Fibroblast of lung (primary cell): ENCODE results near the gene TRMU. TPM values are rescaled to one million over a fixed set of nuclear protein-coding genes. Genes with fewer than 3 reads are reported as not detected.

Experiments
- DNase-seq, 2 donors: peaks; one replicate each; pipeline versions ENCODE4 v3.0.0 to v3.0.0-alpha.2; 2010; ENCODE audit warnings: low read depth in 2 of 2
- H2AFZ ChIP-seq: 2 replicates; pipeline ENCODE4 v1.5.1; 2012; ENCODE audit warnings: low read length, control low read depth, inconsistent platforms
- H3K27ac ChIP-seq: 2 replicates; pipeline ENCODE4 v1.5.1; 2011; ENCODE audit warnings: low read length, control low read depth; ENCODE audit not compliant: insufficient read depth
- H3K27me3 ChIP-seq: 2 replicates; pipeline ENCODE4 v1.5.1; 2011; ENCODE audit warnings: mild to moderate bottlenecking, low read length; ENCODE audit not compliant: control insufficient read depth, insufficient read depth
- H3K36me3 ChIP-seq: 2 replicates; pipeline ENCODE4 v1.5.1; 2011; ENCODE audit warnings: low read length; ENCODE audit not compliant: control insufficient read depth, insufficient read depth
- H3K4me1 ChIP-seq: 2 replicates; pipeline ENCODE4 v1.5.1; 2011; ENCODE audit warnings: low read length; ENCODE audit not compliant: control insufficient read depth, insufficient read depth; ENCODE audit errors: extremely low read depth
- H3K4me2 ChIP-seq: 2 replicates; pipeline ENCODE4 v1.5.1; 2011; ENCODE audit warnings: low read length, control low read depth; ENCODE audit not compliant: insufficient read depth; ENCODE audit errors: extremely low read depth
- H3K4me3 ChIP-seq, 4 experiments: fragments of 200-600 bp in 1 of 4; sonication (generic) in 1 of 4; replicated peaks in 1 of 4; 2 replicates each; pipeline ENCODE4 v1.5.1; 2011 to 2016; ENCODE audit warnings: low read length in 4 of 4, low read depth in 3 of 4, mild to moderate bottlenecking in 3 of 4, control low read depth in 2 of 4, inconsistent platforms in 1 of 4, mixed read lengths in 1 of 4; ENCODE audit not compliant: insufficient read depth in 1 of 4; ENCODE audit errors: control extremely low read depth in 1 of 4
- H3K79me2 ChIP-seq: 2 replicates; pipeline ENCODE4 v1.5.1; 2012; ENCODE audit warnings: mild to moderate bottlenecking, low read length, inconsistent platforms; ENCODE audit not compliant: control insufficient read depth, insufficient read depth
- H3K9ac ChIP-seq: 2 replicates; pipeline ENCODE4 v1.5.1; 2011; ENCODE audit warnings: mild to moderate bottlenecking, low read length, control low read depth; ENCODE audit not compliant: insufficient read depth
- H3K9me3 ChIP-seq: 2 replicates; pipeline ENCODE4 v1.5.1; 2012; ENCODE audit warnings: low read depth, low read length; ENCODE audit not compliant: control insufficient read depth, insufficient read depth
- H4K20me1 ChIP-seq: 2 replicates; pipeline ENCODE4 v1.5.1; 2011; ENCODE audit warnings: low read length; ENCODE audit not compliant: control insufficient read depth, insufficient read depth; ENCODE audit errors: extremely low read depth
- EZH2 ChIP-seq: IDR thresholded peaks from 2 replicates; pipeline ENCODE4 v1.5.1; 2012; ENCODE audit warnings: low read length, control low read depth, mild to moderate bottlenecking; ENCODE audit errors: missing control alignments
- polyA plus RNA-seq, 2 donors: library from polyadenylated mRNA; depleted of rRNA in 1 of 2; stranded (reverse) in 1 of 2; unstranded in 1 of 2; fragments of >200 nt; gene quantifications; 2 replicates each; pipeline ENCODE4 v1.2.1, GENCODE V29; 2011 to 2012; ENCODE audit warnings: missing spikeins in 1 of 2
- total RNA-seq: library from RNA; depleted of rRNA; stranded (reverse); fragments of >200 nt; gene quantifications from 2 replicates; pipeline ENCODE4 v1.2.1, GENCODE V29; 2014
- TF ChIP-seq, protein P1 (sequence below), 2 donors: IDR thresholded peaks in 1 of 2; conservative IDR thresholded peaks in 1 of 2; 1 replicate in 1 of 2; 2 replicates in 1 of 2; pipeline ENCODE4 v1.5.1; 2011 to 2012; ENCODE audit warnings: low read length in 2 of 2, control low read depth in 1 of 2, inconsistent platforms in 1 of 2, low read depth in 1 of 2, mild to moderate bottlenecking in 1 of 2

Gene TRMU
- total and polyA plus RNA-seq, 2 donors (not counting 1 experiment from before 2014, with no cell fraction given): 18.4 to 22.1 TPM

DNA sequence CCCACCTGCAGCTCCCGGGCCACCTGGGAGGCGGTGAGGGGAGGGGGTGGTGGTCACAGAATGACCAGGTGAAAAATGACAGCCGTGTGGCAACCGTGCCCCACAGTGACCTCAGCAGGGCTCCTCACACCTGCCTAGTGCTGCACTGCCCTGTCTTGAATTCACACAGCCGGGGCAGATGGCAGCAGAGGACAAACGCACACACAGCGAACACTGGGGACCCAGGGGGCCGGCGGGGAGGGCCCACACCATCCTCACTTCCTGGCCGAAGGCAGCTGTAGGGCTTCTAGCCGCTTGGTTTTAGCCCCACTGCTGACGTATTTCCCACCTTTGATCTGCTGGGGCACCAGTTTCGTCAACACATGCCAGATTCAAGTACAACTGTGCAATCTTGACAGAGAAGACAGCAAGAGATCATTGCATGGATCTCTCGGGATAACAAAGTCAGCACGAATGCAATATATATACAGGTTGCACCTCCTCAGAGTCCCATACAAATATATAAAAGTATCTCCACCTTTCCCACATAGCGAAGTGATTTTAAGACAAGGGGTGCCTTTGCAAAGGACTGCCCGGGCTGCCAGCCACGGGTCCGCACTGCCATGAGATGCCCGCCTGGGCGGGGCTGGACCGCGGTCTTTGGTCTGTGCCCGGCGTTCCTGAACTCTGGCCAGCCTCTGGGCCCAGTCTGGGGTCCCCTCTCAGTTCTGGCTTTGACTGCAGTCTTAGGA is 26.9 kb downstream of the TRMU start:
- peak in 1 of 2 donors; percentile 9 for DNase-seq

DNA sequence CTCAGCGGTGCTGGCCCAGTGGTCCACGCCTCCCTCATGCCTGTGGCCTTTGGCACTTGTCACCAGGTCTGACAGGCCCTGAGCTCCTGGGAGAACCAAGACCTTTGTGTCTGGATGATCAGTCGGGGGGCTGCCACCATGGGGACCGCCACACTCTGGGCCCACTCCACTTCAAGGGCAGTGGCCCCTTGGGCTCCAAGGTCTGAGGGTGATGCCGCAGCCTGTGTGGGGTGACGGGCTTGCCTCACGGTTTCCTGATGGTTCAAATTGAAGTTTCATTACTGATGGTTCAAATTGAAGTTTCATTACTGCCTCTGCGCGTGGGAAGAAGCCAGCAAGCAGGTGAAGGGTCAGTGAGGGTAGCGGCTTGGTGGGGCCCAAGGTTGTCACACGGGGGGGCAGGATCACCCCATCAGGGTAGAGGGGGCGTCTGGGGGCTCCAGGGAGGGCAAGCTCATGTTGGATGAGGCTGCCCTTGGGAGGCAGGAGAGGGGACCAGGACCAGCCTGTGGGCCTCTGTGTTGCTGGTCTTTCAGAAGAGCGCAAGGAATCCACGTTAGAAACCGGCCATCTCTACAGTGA is 27.5 kb downstream of the TRMU start:
- H3K9me3 ChIP-seq: no peaks in the 10 kb centered on the region
- H3K36me3 ChIP-seq: no peaks in the 10 kb centered on the region
- no peaks in the 10 kb centered on the region for H4K20me1 ChIP-seq
- no peaks in the 10 kb centered on the region for H3K27me3 ChIP-seq
- no peak overlapping the region for H3K4me3 ChIP-seq
- TF ChIP-seq EZH2: no peak
- TF ChIP-seq, protein P1, sequence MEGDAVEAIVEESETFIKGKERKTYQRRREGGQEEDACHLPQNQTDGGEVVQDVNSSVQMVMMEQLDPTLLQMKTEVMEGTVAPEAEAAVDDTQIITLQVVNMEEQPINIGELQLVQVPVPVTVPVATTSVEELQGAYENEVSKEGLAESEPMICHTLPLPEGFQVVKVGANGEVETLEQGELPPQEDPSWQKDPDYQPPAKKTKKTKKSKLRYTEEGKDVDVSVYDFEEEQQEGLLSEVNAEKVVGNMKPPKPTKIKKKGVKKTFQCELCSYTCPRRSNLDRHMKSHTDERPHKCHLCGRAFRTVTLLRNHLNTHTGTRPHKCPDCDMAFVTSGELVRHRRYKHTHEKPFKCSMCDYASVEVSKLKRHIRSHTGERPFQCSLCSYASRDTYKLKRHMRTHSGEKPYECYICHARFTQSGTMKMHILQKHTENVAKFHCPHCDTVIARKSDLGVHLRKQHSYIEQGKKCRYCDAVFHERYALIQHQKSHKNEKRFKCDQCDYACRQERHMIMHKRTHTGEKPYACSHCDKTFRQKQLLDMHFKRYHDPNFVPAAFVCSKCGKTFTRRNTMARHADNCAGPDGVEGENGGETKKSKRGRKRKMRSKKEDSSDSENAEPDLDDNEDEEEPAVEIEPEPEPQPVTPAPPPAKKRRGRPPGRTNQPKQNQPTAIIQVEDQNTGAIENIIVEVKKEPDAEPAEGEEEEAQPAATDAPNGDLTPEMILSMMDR (conservative IDR thresholded peaks at IDR 0.05 in 1 of 2, IDR thresholded peaks at IDR 0.05 in 1 of 2; ENCODE audit: low read depth in 1 of 2, low read length in 2 of 2): no peak
- H3K27ac ChIP-seq: no peak overlapping the region
- H3K4me2 ChIP-seq: no peak overlapping the region
- no peaks in the 10 kb centered on the region for H3K79me2 ChIP-seq
- no peak overlapping the region for H3K9ac ChIP-seq
- no peak for DNase-seq
- H3K4me1 ChIP-seq: no peaks in the 10 kb centered on the region
- H2AFZ ChIP-seq: no peak overlapping the region

More for the DNA sequence above, 26.9 kb downstream of the TRMU start:
- Histone ChIP-seq H3K4me1 (no peaks in the 10 kb centered on the region), H3K4me3 (no peak overlapping the region), H3K27me3 (no peaks in the 10 kb centered on the region), H4K20me1 (no peaks in the 10 kb centered on the region), H3K27ac (no peak overlapping the region), H2AFZ (no peak overlapping the region), H3K9ac (no peak overlapping the region), H3K36me3 (no peaks in the 10 kb centered on the region), H3K4me2 (no peak overlapping the region), H3K9me3 (no peaks in the 10 kb centered on the region), H3K79me2 (no peaks in the 10 kb centered on the region)
- TF ChIP-seq, protein P1 (conservative IDR thresholded peaks at IDR 0.05 in 1 of 2, IDR thresholded peaks at IDR 0.05 in 1 of 2; ENCODE audit: low read depth in 1 of 2, low read length in 2 of 2): no peak
- TF ChIP-seq EZH2: no peak

DNA sequence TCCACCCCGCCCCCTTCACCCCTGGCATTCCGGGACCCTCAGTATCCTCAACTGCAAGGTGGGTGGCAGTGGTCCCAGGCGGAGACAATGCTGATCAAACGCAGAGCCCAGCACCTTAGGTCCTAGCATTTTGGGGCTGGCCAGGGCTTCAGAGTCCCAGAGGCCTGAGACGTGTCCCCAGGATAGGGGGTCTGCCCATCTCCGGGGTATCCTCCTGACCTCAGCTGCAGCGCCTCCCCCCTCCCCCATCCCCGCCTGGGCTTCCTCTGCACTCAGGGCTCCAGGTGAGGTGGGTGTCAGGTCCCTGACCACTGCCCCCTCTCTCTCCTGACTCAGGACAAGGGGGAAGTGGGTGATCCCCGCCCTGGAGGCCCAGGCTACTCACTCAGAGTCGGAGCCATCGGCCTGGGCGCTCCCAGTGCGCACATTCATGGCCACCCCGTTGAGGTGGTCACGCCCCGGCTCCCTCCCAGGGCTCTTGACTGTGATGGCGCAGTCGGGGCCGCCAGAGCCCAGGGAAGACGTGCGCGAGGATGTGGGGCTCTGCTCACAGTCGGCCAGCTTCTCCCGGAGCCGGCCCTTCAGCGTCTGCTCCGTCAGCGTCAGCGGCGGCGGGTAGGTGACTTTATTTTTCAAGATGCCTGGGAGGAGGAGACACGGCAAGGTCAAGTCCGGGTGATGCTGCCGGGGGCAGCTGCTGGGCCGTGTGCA is 28.3 kb downstream of the TRMU start:
- no peak overlapping the region for H3K27ac ChIP-seq
- no peaks in the 10 kb centered on the region for H3K4me1 ChIP-seq
- TF ChIP-seq EZH2: no peak
- TF ChIP-seq, protein P1 (conservative IDR thresholded peaks at IDR 0.05 in 1 of 2, IDR thresholded peaks at IDR 0.05 in 1 of 2; ENCODE audit: low read depth in 1 of 2, low read length in 2 of 2): no peak
- H3K79me2 ChIP-seq: no peaks in the 10 kb centered on the region
- no peak overlapping the region for H3K4me3 ChIP-seq
- no peaks in the 10 kb centered on the region for H4K20me1 ChIP-seq
- no peak overlapping the region for H3K4me2 ChIP-seq
- no peak overlapping the region for H2AFZ ChIP-seq
- no peak overlapping the region for H3K9ac ChIP-seq
- no peaks in the 10 kb centered on the region for H3K27me3 ChIP-seq
- no peaks in the 10 kb centered on the region for H3K9me3 ChIP-seq
- DNase-seq: no peak
- H3K36me3 ChIP-seq: no peaks in the 10 kb centered on the region
